Natural killer cell (primary cell): Measurements from ENCODE around the gene ADAMTS17. TPM values are rescaled to one million over a fixed set of nuclear protein-coding genes. Genes with fewer than 3 reads are reported as not detected.

Experiments used
- ATAC-seq, 3 donors: fragments of 150-1000 bp in 2 of 3; fragments of 200-7000 bp in 1 of 3; cut with Tn5 transposase; 1 replicate in 1 of 3; 2 replicates in 2 of 3; pipeline ENCODE4 v1.10.0; 2021; ENCODE audit warnings: mild to moderate bottlenecking in 2 of 3, moderate library complexity in 2 of 3
- DNase-seq, 2 donors: peaks; one replicate each; pipeline versions ENCODE4 v3.0.0 to v3.0.0-alpha.2; 2013 to 2021; ENCODE audit warnings: mixed read lengths in 1 of 2
- H3K27ac ChIP-seq: one replicate; pipeline ENCODE4 v1.5.1; 2013; ENCODE audit warnings: mild to moderate bottlenecking, low read length
- H3K27me3 ChIP-seq: one replicate; pipeline ENCODE4 v1.6.1; 2013; ENCODE audit warnings: low read length; ENCODE audit not compliant: control insufficient read depth, insufficient read depth
- H3K36me3 ChIP-seq: one replicate; pipeline ENCODE4 v1.6.1; 2013; ENCODE audit warnings: low read length; ENCODE audit not compliant: control insufficient read depth, insufficient read depth
- H3K4me1 ChIP-seq: one replicate; pipeline ENCODE4 v1.6.1; 2013; ENCODE audit warnings: low read length; ENCODE audit not compliant: control insufficient read depth, insufficient read depth
- H3K4me3 ChIP-seq: one replicate; pipeline ENCODE4 v1.5.1; 2013; ENCODE audit warnings: low read length
- H3K9me3 ChIP-seq: one replicate; pipeline ENCODE4 v1.6.1; 2013; ENCODE audit warnings: low read length; ENCODE audit not compliant: control insufficient read depth, insufficient read depth
- H3K27ac Mint-ChIP-seq, 2 donors: one replicate each; pipeline ENCODE4 v1.8.0; 2022; ENCODE audit warnings: mild to moderate bottlenecking in 2 of 2, mixed read lengths in 2 of 2, moderate library complexity in 1 of 2
- H3K27me3 Mint-ChIP-seq, 2 donors: one replicate each; pipeline ENCODE4 v1.8.0; 2022; ENCODE audit warnings: low read depth in 2 of 2, mixed read lengths in 2 of 2
- H3K36me3 Mint-ChIP-seq: one replicate; pipeline ENCODE4 v1.8.0; 2022; ENCODE audit warnings: mixed read lengths
- H3K4me1 Mint-ChIP-seq, 2 donors: one replicate each; pipeline ENCODE4 v1.8.0; 2022; ENCODE audit warnings: mixed read lengths in 2 of 2
- H3K4me3 Mint-ChIP-seq: one replicate; pipeline ENCODE4 v1.8.0; 2022; ENCODE audit warnings: mild to moderate bottlenecking, moderate library complexity, mixed read lengths
- H3K9me3 Mint-ChIP-seq, 2 donors: one replicate each; pipeline ENCODE4 v1.8.0; 2022; ENCODE audit warnings: mixed read lengths in 2 of 2
- CTCF ChIP-seq: fragments of 200-600 bp; IDR thresholded peaks from one replicate; pipeline ENCODE4 v1.8.0; 2022; ENCODE audit warnings: antibody characterized with exemption
- WGBS: methylation state at CpG from one replicate; pipeline ENCODE4 v1.1.7; 2013; ENCODE audit warnings: missing lambda C conversion rate; ENCODE audit not compliant: insufficient coverage; 5-methylcytosine and 5-hydroxymethylcytosine counted together
- intact Hi-C: fragments of 100-400 bp; cut with micrococcal nuclease; formaldehyde crosslinking; loops from one replicate; pipeline ENCODE4 v1.14.2; 2022
- total RNA-seq, 4 donors: library from RNA; stranded (reverse); fragments of 120-200 nt in 1 of 4; gene quantifications; one replicate each; pipeline versions ENCODE4 v1.2.3 to v1.2.4, GENCODE V29; 2013 to 2022

The ADAMTS17 gene
- total RNA-seq, 3 donors from 2014 or later (not counting 1 experiment from before 2014, with no cell fraction given): 4.8 to 9.5 (median 5.3) TPM

- Mint-ChIP-seq H3K27me3 (peaks cover 0 to 2% of the 10 kb centered on the region in 2 donors), H3K27ac (no peak overlapping the region), H3K4me1 (peaks cover 12 to 13% of the 10 kb centered on the region in 2 donors), H3K9me3 (peaks cover 0 to 3% of the 10 kb centered on the region in 2 donors), H3K4me3 (no peak overlapping the region), H3K36me3 (no peaks in the 10 kb centered on the region)
- H3K27me3 ChIP-seq: peaks cover 3% of the 10 kb centered on the region
- intact Hi-C loops: no loop called here
- peaks cover 7% of the 10 kb centered on the region for H3K4me1 ChIP-seq
- WGBS: 0% methylated on average over 1 of the region's 2 CpGs
- no peak overlapping the region for H3K4me3 ChIP-seq
- DNase-seq (no peak), ATAC-seq (no peak)
- no peaks in the 10 kb centered on the region for H3K9me3 ChIP-seq
- H3K36me3 ChIP-seq: no peaks in the 10 kb centered on the region
- H3K27ac ChIP-seq: no peak overlapping the region
- TF ChIP-seq CTCF: no peak
These were observed 50.7 kb downstream of the ADAMTS17 start for GRCh38 chr15:100291106-100291505.

GRCh38 chr15:100285641-100286295 is 56.0 kb downstream of the ADAMTS17 start:
- no peaks in the 10 kb centered on the region for H3K36me3 ChIP-seq
- TF ChIP-seq CTCF: no peak
- Mint-ChIP-seq H3K36me3 (no peaks in the 10 kb centered on the region), H3K27me3 (peaks cover 0 to 2% of the 10 kb centered on the region in 2 donors), H3K27ac (no peak overlapping the region), H3K9me3 (peaks cover 0 to 3% of the 10 kb centered on the region in 2 donors), H3K4me1 (peaks cover 2 to 7% of the 10 kb centered on the region in 2 donors), H3K4me3 (no peak overlapping the region)
- no peak for DNase-seq
- H3K4me3 ChIP-seq: no peak overlapping the region
- no peak for ATAC-seq
- intact Hi-C loops: no loop called here
- H3K27me3 ChIP-seq: peaks cover 3% of the 10 kb centered on the region
- no peak overlapping the region for H3K27ac ChIP-seq
- H3K4me1 ChIP-seq: no peaks in the 10 kb centered on the region
- no peaks in the 10 kb centered on the region for H3K9me3 ChIP-seq
- WGBS: 95% methylated on average over 15 of the region's 15 CpGs

- H3K27ac ChIP-seq: no peak overlapping the region
- intact Hi-C loops: no loop called here
- H3K36me3 Mint-ChIP-seq: no peaks in the 10 kb centered on the region
- ATAC-seq: no peak
- H3K27me3 ChIP-seq: peaks cover 3% of the 10 kb centered on the region
- no peak for TF ChIP-seq CTCF
- H3K4me1 Mint-ChIP-seq: no peaks in the 10 kb centered on the region
- no peaks in the 10 kb centered on the region for H3K36me3 ChIP-seq
- H3K4me1 ChIP-seq: no peaks in the 10 kb centered on the region
- H3K9me3 Mint-ChIP-seq: peaks cover 0 to 3% of the 10 kb centered on the region in 2 donors
- DNase-seq: no peak
- peaks cover 0 to 2% of the 10 kb centered on the region in 2 donors for H3K27me3 Mint-ChIP-seq
- no peak overlapping the region for H3K27ac Mint-ChIP-seq
- H3K4me3 ChIP-seq: no peak overlapping the region
- 85% methylated on average over 6 of the region's 6 CpGs for WGBS
- H3K4me3 Mint-ChIP-seq: no peak overlapping the region
- H3K9me3 ChIP-seq: no peaks in the 10 kb centered on the region
These were observed 57.1 kb downstream of the ADAMTS17 start for GRCh38 chr15:100284701-100285100.

- DNase-seq: no peak
- WGBS: 69% methylated on average over 4 of the region's 5 CpGs
- H3K4me3 ChIP-seq: no peak overlapping the region
- Mint-ChIP-seq H3K27ac (no peak overlapping the region), H3K27me3 (peaks cover 0 to 2% of the 10 kb centered on the region in 2 donors), H3K36me3 (no peaks in the 10 kb centered on the region), H3K9me3 (peaks cover 0 to 3% of the 10 kb centered on the region in 2 donors), H3K4me1 (peaks cover 0 to 5% of the 10 kb centered on the region in 2 donors), H3K4me3 (no peak overlapping the region)
- H3K36me3 ChIP-seq: no peaks in the 10 kb centered on the region
- H3K9me3 ChIP-seq: no peaks in the 10 kb centered on the region
- no peak for ATAC-seq
- TF ChIP-seq CTCF: no peak
- no peak overlapping the region for H3K27ac ChIP-seq
- intact Hi-C loops: no loop called here
- H3K27me3 ChIP-seq: peaks cover 3% of the 10 kb centered on the region
- H3K4me1 ChIP-seq: no peaks in the 10 kb centered on the region
These were observed 57.6 kb downstream of the ADAMTS17 start for GRCh38 chr15:100284191-100284590.
